Neural cell (in vitro differentiated cells): ENCODE data around the gene MISP.

Experiments used
- EP300 ChIP-seq: fragments of 450-650 bp; conservative IDR thresholded peaks from 2 replicates; pipeline ENCODE4 v1.6.1; 2014; ENCODE audit warnings: antibody characterized with exemption, mild to moderate bottlenecking, moderate library complexity; ENCODE audit not compliant: poor library complexity, severe bottlenecking
- POLR2AphosphoS5 ChIP-seq: IDR thresholded peaks from 2 replicates; pipeline ENCODE4 v1.6.1; 2012

DNA sequence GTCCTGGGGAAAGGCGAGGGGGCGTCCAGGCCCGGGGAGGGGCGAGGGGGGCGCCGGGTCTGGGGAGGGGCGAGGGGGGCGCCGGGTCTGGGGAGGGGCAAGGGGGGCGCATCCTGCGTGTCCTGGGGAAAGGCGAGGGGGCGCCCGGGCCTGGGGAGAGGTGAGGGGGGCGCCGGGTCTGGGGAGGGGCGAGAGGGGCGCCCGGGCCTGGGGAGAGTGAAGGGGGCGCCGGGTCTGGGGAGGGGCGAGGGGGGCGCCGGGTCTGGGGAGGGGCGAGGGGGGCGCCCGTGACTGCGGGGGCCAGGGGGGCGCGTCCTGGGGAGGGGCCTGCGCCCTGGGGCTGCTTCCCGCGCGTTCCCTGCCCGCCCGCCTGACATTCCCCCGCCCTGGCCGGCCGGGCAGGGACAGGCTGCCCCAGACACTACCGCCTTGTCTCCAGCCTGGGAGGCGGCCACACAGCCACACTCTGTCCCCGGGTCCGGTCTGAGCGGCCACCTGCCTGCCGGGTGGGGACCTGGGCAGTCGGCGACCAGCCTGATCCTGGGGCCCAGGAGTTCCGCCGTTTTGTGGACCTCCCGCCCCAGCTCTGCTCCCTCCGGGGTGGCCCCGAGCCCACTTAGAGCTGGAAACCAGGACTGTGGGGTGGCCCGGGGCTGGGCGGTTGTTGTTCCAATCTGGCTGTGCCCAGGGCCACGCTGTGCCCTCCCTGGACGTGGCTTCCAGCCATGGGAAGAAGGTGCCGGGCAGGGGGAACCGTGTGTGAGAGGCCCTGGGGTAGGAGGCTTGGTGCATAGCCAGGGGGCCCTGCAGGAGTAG is 30.4 kb upstream of the MISP start:
- TF ChIP-seq EP300 (no peak), POLR2AphosphoS5 (no peak)
